GM23338 (cell line): Measurements from ENCODE around the gene PHLDB3. TPM values are rescaled to one million over a fixed set of nuclear protein-coding genes. Genes with fewer than 3 reads are reported as not detected.

Source experiments
- ATAC-seq: fragments of 200-7000 bp; cut with Tn5 transposase; 3 replicates; pipeline ENCODE4 v1.9.1; 2020
- DNase-seq: peaks from one replicate; pipeline ENCODE4 v3.0.0-alpha.2; 2015; ENCODE audit warnings: low spot score
- H2AFZ ChIP-seq: fragments of 200-600 bp; sonication (generic); 2 replicates; pipeline ENCODE4 v1.8.0; 2016; ENCODE audit warnings: antibody characterized with exemption, mild to moderate bottlenecking, moderate library complexity
- H3F3A ChIP-seq: fragments of 200-600 bp; sonication (generic); replicated peaks from 2 replicates; pipeline ENCODE4 v1.8.0; 2017; ENCODE audit warnings: antibody characterized with exemption, mixed run types, low read depth
- H3K27ac ChIP-seq: fragments of 200-600 bp; sonication (generic); 2 replicates; pipeline ENCODE4 v1.6.1; 2016; ENCODE audit warnings: low read depth
- H3K27me3 ChIP-seq: fragments of 200-600 bp; sonication (generic); 2 replicates; pipeline ENCODE4 v1.8.0; 2016; ENCODE audit warnings: mild to moderate bottlenecking, mixed run types, moderate library complexity; ENCODE audit not compliant: insufficient read depth
- H3K36me3 ChIP-seq: fragments of 200-600 bp; sonication (generic); 2 replicates; pipeline ENCODE4 v1.8.0; 2016; ENCODE audit warnings: mild to moderate bottlenecking; ENCODE audit not compliant: insufficient read depth
- H3K4me1 ChIP-seq: fragments of 200-600 bp; sonication (generic); 2 replicates; pipeline ENCODE4 v1.8.0; 2016; ENCODE audit warnings: mild to moderate bottlenecking, moderate library complexity; ENCODE audit not compliant: insufficient read depth
- H3K4me2 ChIP-seq: fragments of 200-600 bp; sonication (generic); 2 replicates; pipeline ENCODE4 v1.7.1; 2017; ENCODE audit warnings: mixed run types
- H3K4me3 ChIP-seq: fragments of 200-600 bp; sonication (generic); 2 replicates; pipeline ENCODE4 v1.6.1; 2016; ENCODE audit warnings: mixed run types
- H3K79me2 ChIP-seq: fragments of 200-600 bp; sonication (generic); replicated peaks from 2 replicates; pipeline ENCODE4 v1.8.0; 2017; ENCODE audit warnings: mild to moderate bottlenecking; ENCODE audit not compliant: insufficient read depth
- H3K9me2 ChIP-seq: fragments of 200-600 bp; sonication (generic); 2 replicates; pipeline ENCODE4 v1.8.0; 2017; ENCODE audit not compliant: insufficient read depth
- H4K20me1 ChIP-seq: fragments of 200-600 bp; sonication (generic); replicated peaks from 2 replicates; pipeline ENCODE4 v1.8.0; 2017; ENCODE audit warnings: mild to moderate bottlenecking; ENCODE audit not compliant: insufficient read depth
- H3K27ac Mint-ChIP-seq: 2 replicates; pipeline ENCODE4 v1.8.0; 2020; ENCODE audit warnings: inconsistent platforms, mild to moderate bottlenecking, moderate library complexity, mixed read lengths
- H3K27me3 Mint-ChIP-seq: 3 replicates; pipeline ENCODE4 v1.8.0; 2022; ENCODE audit warnings: low read depth, mild to moderate bottlenecking, moderate library complexity, mixed read lengths, inconsistent platforms; ENCODE audit not compliant: insufficient read depth, poor library complexity
- H3K36me3 Mint-ChIP-seq: 3 replicates; pipeline ENCODE4 v1.8.0; 2021; ENCODE audit warnings: low read depth, mild to moderate bottlenecking, inconsistent platforms, moderate library complexity, mixed read lengths
- H3K4me1 Mint-ChIP-seq: 3 replicates; pipeline ENCODE4 v1.8.0; 2020; ENCODE audit warnings: mild to moderate bottlenecking, inconsistent platforms, mixed read lengths
- H3K4me3 Mint-ChIP-seq: 3 replicates; pipeline ENCODE4 v1.8.0; 2021; ENCODE audit warnings: moderate library complexity, mild to moderate bottlenecking, inconsistent platforms, mixed read lengths
- H3K9me3 Mint-ChIP-seq: 3 replicates; pipeline ENCODE4 v1.8.0; 2020; ENCODE audit warnings: moderate library complexity, mild to moderate bottlenecking, inconsistent platforms, mixed read lengths
- CREB1 ChIP-seq: fragments of 250-450 bp; sonication (Bioruptor Pico); IDR thresholded peaks from 2 replicates; pipeline ENCODE4 v1.5.0; 2020; ENCODE audit warnings: low read depth, mild to moderate bottlenecking, moderate library complexity
- EZH2 ChIP-seq: fragments of 200-600 bp; sonication (generic); IDR thresholded peaks from one replicate; pipeline ENCODE4 v1.8.0; 2017; ENCODE audit warnings: antibody characterized with exemption, mild to moderate bottlenecking, low read depth; ENCODE audit not compliant: unreplicated experiment
- EZH2phosphoT487 ChIP-seq: fragments of 200-600 bp; sonication (generic); IDR thresholded peaks from one replicate; pipeline ENCODE4 v1.8.1; 2018; ENCODE audit warnings: antibody characterized with exemption; ENCODE audit not compliant: unreplicated experiment
- POLR2AphosphoS5 ChIP-seq: IDR thresholded peaks from 2 replicates; pipeline ENCODE4 v1.6.1; 2016; ENCODE audit warnings: antibody characterized with exemption, low read depth
- STAT1 ChIP-seq: IDR thresholded peaks from one replicate; pipeline ENCODE4 v1.6.1; 2016; ENCODE audit warnings: antibody characterized with exemption; ENCODE audit not compliant: unreplicated experiment
- ZNF331 ChIP-seq: fragments of 250-450 bp; sonication (Bioruptor Pico); IDR thresholded peaks from 2 replicates; pipeline ENCODE4 v1.5.0; 2020; ENCODE audit warnings: low read depth, mild to moderate bottlenecking, moderate library complexity
- polyA plus RNA-seq: library from polyadenylated mRNA; unstranded; fragments of >200 nt; fragmentation: Nextera tagmentation; extraction: Ambion mirVana; gene quantifications from 2 replicates; pipeline ENCODE4 v1.2.1, GENCODE V29; 2016
- total RNA-seq: library from RNA; depleted of rRNA; stranded (reverse); fragments of >200 nt; shearing (Covaris generic); gene quantifications from 2 replicates; pipeline ENCODE4 v1.2.3, GENCODE V29; 2014
- TF ChIP-seq, protein P1 (sequence below), 2 experiments: fragments of 200-600 bp in 1 of 2; sonication (generic) in 1 of 2; conservative IDR thresholded peaks; 2 replicates each; pipeline versions ENCODE4 v1.5.1 to v1.6.1; 2016 to 2017; ENCODE audit warnings: antibody characterized with exemption in 2 of 2, low read depth in 2 of 2, mild to moderate bottlenecking in 2 of 2, moderate library complexity in 1 of 2
- TF ChIP-seq, protein P2 (sequence below): IDR thresholded peaks from 2 replicates; pipeline ENCODE4 v1.6.1; 2016; ENCODE audit warnings: antibody characterized with exemption

The PHLDB3 gene
- total and polyA plus RNA-seq, 2 experiments from 2014 or later: 6.3 to 15.4 TPM

DNA sequence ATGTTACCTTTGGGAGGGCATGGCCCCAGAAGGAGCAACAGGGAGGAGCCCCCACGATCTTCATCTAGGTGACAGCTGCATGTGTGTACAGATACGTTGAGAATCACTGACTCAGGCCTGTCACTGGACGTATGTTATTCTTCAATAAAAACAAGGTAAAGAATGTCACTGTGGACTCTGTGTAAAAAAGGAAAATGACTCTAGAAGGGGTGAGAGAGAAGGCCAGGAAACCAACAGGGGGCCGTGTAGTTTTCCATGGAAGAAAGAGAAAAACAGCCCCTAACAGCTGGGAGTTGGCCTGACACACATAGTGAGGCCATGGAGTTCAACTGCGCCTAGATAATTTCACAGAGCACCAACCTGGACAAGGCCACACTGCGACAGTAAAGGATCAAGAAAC lies 37.3 kb downstream of the PHLDB3 start:
- TF ChIP-seq ZNF331 (CRISPR knock-in tag) (no peak), POLR2AphosphoS5 (no peak)
- Histone ChIP-seq H3K9me2 (no peaks in the 10 kb centered on the region), H2AFZ (no peak overlapping the region), H3F3A (peaks cover 11% of the 10 kb centered on the region), H3K4me3 (no peak overlapping the region), H3K27ac (no peak overlapping the region), H3K27me3 (peaks cover 22% of the 10 kb centered on the region), H3K4me2 (no peak overlapping the region), H3K4me1 (peaks cover 10% of the 10 kb centered on the region), H4K20me1 (no peaks in the 10 kb centered on the region), H3K79me2 (no peaks in the 10 kb centered on the region), H3K36me3 (no peaks in the 10 kb centered on the region)
- Mint-ChIP-seq H3K27me3 (peaks cover 18% of the 10 kb centered on the region), H3K36me3 (no peaks in the 10 kb centered on the region), H3K9me3 (no peaks in the 10 kb centered on the region), H3K27ac (no peak overlapping the region), H3K4me1 (peaks cover 4% of the 10 kb centered on the region), H3K4me3 (no peak overlapping the region)
- ATAC-seq (no peak), DNase-seq (no peak)

DNA sequence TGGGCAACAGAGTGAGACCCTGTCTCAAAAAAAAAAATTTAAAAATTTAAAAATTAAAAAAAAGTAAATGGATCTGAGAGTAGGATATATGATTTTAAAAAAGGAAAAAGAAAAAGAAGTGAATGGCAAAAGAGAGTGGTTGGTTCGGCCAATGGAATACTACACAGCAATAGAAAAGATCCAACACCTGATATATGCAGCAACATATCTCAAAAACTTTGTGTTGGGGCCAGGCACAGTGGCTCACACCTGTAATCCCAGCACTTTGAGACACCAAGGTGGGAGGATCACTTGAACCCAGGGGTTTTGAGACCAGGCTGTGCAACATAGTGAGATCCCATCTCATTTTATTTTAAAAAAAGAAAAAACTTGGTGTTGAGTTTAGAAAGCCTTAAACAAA lies 37.8 kb downstream of the PHLDB3 start:
- Mint-ChIP-seq H3K27me3 (peaks cover 18% of the 10 kb centered on the region), H3K36me3 (no peaks in the 10 kb centered on the region)
- H3K79me2 ChIP-seq: no peaks in the 10 kb centered on the region

More for the DNA sequence above, 37.8 kb downstream of the PHLDB3 start:
- no peak overlapping the region for H3K4me2 ChIP-seq
- Mint-ChIP-seq H3K4me3 (no peak overlapping the region), H3K9me3 (no peaks in the 10 kb centered on the region), H3K4me1 (peaks cover 8% of the 10 kb centered on the region), H3K27ac (no peak overlapping the region)
- peaks cover 12% of the 10 kb centered on the region for H3K4me1 ChIP-seq
- H2AFZ ChIP-seq: no peak overlapping the region
- DNase-seq (no peak), ATAC-seq (no peak)
- H3K4me3 ChIP-seq: no peak overlapping the region
- no peaks in the 10 kb centered on the region for H4K20me1 ChIP-seq
- peaks cover 26% of the 10 kb centered on the region for H3K27me3 ChIP-seq
- H3K36me3 ChIP-seq: no peaks in the 10 kb centered on the region
- TF ChIP-seq, protein P1, sequence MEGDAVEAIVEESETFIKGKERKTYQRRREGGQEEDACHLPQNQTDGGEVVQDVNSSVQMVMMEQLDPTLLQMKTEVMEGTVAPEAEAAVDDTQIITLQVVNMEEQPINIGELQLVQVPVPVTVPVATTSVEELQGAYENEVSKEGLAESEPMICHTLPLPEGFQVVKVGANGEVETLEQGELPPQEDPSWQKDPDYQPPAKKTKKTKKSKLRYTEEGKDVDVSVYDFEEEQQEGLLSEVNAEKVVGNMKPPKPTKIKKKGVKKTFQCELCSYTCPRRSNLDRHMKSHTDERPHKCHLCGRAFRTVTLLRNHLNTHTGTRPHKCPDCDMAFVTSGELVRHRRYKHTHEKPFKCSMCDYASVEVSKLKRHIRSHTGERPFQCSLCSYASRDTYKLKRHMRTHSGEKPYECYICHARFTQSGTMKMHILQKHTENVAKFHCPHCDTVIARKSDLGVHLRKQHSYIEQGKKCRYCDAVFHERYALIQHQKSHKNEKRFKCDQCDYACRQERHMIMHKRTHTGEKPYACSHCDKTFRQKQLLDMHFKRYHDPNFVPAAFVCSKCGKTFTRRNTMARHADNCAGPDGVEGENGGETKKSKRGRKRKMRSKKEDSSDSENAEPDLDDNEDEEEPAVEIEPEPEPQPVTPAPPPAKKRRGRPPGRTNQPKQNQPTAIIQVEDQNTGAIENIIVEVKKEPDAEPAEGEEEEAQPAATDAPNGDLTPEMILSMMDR (conservative IDR thresholded peaks at IDR 0.05; ENCODE audit: low read depth in 2 of 2): no peak
- TF ChIP-seq CREB1: no peak
- no peak for TF ChIP-seq EZH2
- TF ChIP-seq POLR2AphosphoS5: no peak
- TF ChIP-seq, protein P2, sequence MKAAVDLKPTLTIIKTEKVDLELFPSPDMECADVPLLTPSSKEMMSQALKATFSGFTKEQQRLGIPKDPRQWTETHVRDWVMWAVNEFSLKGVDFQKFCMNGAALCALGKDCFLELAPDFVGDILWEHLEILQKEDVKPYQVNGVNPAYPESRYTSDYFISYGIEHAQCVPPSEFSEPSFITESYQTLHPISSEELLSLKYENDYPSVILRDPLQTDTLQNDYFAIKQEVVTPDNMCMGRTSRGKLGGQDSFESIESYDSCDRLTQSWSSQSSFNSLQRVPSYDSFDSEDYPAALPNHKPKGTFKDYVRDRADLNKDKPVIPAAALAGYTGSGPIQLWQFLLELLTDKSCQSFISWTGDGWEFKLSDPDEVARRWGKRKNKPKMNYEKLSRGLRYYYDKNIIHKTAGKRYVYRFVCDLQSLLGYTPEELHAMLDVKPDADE: no peak
- TF ChIP-seq EZH2phosphoT487: no peak
- TF ChIP-seq STAT1: no peak
- H3K9me2 ChIP-seq: no peaks in the 10 kb centered on the region
- H3F3A ChIP-seq: peaks cover 14% of the 10 kb centered on the region
- no peak overlapping the region for H3K27ac ChIP-seq
